Naive B cell (primary cell): Measurements from ENCODE around the gene FRMD3. TPM values are rescaled to one million over a fixed set of nuclear protein-coding genes. Genes with fewer than 3 reads are reported as not detected.

ENCODE experiments used
- ATAC-seq, 2 donors: fragments of 150-1000 bp; cut with Tn5 transposase; 2 replicates each; pipeline ENCODE4 v1.10.0; 2021; ENCODE audit warnings: low read depth in 2 of 2, mild to moderate bottlenecking in 2 of 2, moderate library complexity in 2 of 2
- DNase-seq: peaks from one replicate; pipeline ENCODE4 v3.0.0; 2022
- H3K27ac Mint-ChIP-seq, 6 donors: one replicate each; pipeline ENCODE4 v1.8.0; 2020 to 2022; ENCODE audit warnings: mild to moderate bottlenecking in 6 of 6, mixed read lengths in 6 of 6, moderate library complexity in 5 of 6, inconsistent platforms in 2 of 6
- H3K27me3 Mint-ChIP-seq, 3 donors: one replicate each; pipeline ENCODE4 v1.8.0; 2021 to 2022; ENCODE audit warnings: mixed read lengths in 3 of 3, mild to moderate bottlenecking in 1 of 3
- H3K36me3 Mint-ChIP-seq, 2 donors: one replicate each; pipeline ENCODE4 v1.8.0; 2020 to 2022; ENCODE audit warnings: mixed read lengths in 2 of 2, inconsistent platforms in 1 of 2, mild to moderate bottlenecking in 1 of 2
- H3K4me1 Mint-ChIP-seq, 3 donors: one replicate each; pipeline ENCODE4 v1.8.0; 2020 to 2022; ENCODE audit warnings: mixed read lengths in 3 of 3, inconsistent platforms in 1 of 3, mild to moderate bottlenecking in 1 of 3, moderate library complexity in 1 of 3
- H3K4me3 Mint-ChIP-seq, 8 donors: one replicate each; pipeline ENCODE4 v1.8.0; 2020 to 2022; ENCODE audit warnings: mild to moderate bottlenecking in 8 of 8, mixed read lengths in 8 of 8, moderate library complexity in 8 of 8, inconsistent platforms in 2 of 8
- H3K9me3 Mint-ChIP-seq, 7 donors: one replicate each; pipeline ENCODE4 v1.8.0; 2020 to 2022; ENCODE audit warnings: mixed read lengths in 7 of 7, mild to moderate bottlenecking in 5 of 7, inconsistent platforms in 2 of 7, moderate library complexity in 1 of 7
- polyA plus RNA-seq, 6 donors: library from polyadenylated mRNA; unstranded; fragments of 300-500 nt; fragmentation: Illumina TruSeq; gene quantifications; one replicate each; pipeline ENCODE4 v1.2.3, GENCODE V29; 2021; ENCODE audit warnings: low read depth in 6 of 6

FRMD3 gene
- polyA plus RNA-seq, 6 donors from 2014 or later = 0.36 to 3.0 (median 1.4) TPM; not detected in 1

DNA sequence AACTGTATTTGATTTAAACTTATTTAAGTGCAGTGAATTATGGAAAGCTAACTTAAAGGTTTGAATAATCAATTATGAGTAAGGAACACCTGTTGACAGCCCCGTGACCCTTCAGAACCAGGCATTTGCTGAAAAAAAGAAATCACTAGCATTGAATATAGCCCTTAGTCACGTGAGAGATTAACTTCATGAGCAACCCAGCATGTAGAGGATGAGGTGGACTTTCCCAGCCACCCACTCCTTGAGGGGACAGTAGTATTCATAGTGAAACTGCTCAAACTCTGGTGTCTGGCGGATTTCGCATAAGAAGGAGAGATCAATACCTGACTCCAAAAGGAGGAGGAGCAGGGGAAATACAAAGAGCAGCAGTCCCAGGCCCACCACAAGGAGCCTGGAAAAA lies 290.5 kb downstream of the FRMD3 start:
- H3K27ac Mint-ChIP-seq = no peak overlapping the region
- H3K36me3 Mint-ChIP-seq = peaks cover 18 to 28% of the 10 kb centered on the region in 2 donors
- H3K9me3 Mint-ChIP-seq = peaks cover 11 to 21% (median 14%) of the 10 kb centered on the region in 7 donors
- ATAC-seq (no peak), DNase-seq (no peak)
- H3K4me1 Mint-ChIP-seq = no peaks in the 10 kb centered on the region
- H3K4me3 Mint-ChIP-seq = no peak overlapping the region
- H3K27me3 Mint-ChIP-seq = peaks cover 0 to 6% (median 0%) of the 10 kb centered on the region in 3 donors

DNA sequence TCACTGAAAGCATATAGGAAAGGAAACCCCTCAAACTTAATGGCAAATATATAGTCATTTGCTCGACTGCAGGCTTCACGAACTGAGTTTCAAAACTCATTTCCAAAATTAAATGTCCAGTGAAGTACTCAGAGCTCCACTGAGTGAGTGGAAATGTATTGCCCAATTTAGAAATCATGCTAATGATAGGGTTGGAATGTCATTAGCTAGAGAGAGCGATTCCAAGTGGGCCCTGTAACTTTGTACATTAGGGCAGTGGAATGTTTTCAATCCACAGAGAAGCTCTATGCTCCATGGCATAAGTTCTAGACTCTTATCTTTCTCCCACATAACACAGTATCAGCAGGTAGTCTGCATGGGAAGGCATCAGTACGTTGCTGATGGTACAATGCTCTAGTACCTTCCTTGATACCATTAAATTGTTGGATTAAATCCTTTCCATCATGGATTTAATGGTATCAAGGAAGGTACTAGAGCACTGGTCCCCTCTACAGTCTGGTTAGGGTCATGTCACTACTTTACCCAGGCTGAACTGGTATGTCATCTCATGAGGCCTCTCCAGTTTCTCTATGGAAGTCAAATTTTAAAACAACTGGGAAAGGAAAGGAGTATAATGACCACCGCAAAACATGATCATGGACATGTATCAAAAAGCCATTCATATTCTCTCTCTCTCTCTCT lies 292.1 kb downstream of the FRMD3 start:
- no peaks in the 10 kb centered on the region for H3K27me3 Mint-ChIP-seq
- H3K4me3 Mint-ChIP-seq = no peak overlapping the region
- ATAC-seq (no peak), DNase-seq (no peak)
- peaks cover 4 to 19% of the 10 kb centered on the region in 2 donors for H3K36me3 Mint-ChIP-seq
- H3K27ac Mint-ChIP-seq = no peak overlapping the region
- H3K4me1 Mint-ChIP-seq = no peaks in the 10 kb centered on the region
- H3K9me3 Mint-ChIP-seq = peaks cover 0 to 5% (median 2%) of the 10 kb centered on the region in 7 donors

DNA sequence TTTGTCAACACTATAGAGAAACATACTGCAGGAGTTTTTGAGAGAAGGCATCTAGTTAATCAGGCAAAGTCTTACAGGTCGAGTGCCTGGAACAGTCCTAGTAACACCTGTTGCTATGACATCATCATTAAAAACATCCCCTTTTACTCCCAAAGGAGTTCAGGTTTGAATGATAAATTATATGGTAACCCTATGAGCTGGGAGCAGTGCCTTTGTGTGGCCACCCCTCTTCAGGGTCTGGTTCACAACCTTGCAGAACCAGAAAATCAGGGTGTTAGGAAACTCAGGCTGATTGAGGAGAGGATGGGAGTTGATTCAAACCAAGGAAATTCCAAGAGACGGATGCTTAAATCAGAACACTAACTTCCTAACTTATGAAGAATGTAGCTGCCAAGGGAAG lies 296.1 kb downstream of the FRMD3 start:
- Mint-ChIP-seq H3K27me3 (no peaks in the 10 kb centered on the region), H3K27ac (no peak overlapping the region), H3K9me3 (peaks cover 0 to 6% (median 0%) of the 10 kb centered on the region in 7 donors), H3K4me3 (no peak overlapping the region), H3K4me1 (no peaks in the 10 kb centered on the region), H3K36me3 (peaks cover 0 to 8% of the 10 kb centered on the region in 2 donors)
- no peak for ATAC-seq
- no peak for DNase-seq

DNA sequence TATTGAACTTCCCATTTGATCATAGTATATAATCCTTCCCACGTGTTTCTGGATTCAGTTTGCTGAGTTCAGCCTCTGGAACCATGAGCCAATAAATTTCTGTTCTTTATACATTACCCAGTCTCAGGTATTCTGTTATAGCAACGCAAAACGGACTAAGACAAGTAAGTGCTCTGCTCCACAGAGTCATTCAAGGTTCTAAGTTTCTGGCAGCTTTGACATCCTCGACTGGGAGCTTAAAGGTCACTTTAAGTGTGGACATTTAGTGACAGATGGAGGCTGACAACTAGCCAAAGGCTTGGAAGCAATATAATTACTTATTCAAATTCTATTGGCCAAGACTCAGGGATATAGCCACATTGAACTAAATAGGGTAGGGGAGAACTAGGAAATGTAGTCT lies 297.5 kb downstream of the FRMD3 start:
- H3K4me1 Mint-ChIP-seq = no peaks in the 10 kb centered on the region
- no peak for DNase-seq
- peaks cover 0 to 6% (median 0%) of the 10 kb centered on the region in 7 donors for H3K9me3 Mint-ChIP-seq
- peaks cover 0 to 8% of the 10 kb centered on the region in 2 donors for H3K36me3 Mint-ChIP-seq
- no peak overlapping the region for H3K4me3 Mint-ChIP-seq
- no peak overlapping the region for H3K27ac Mint-ChIP-seq
- no peaks in the 10 kb centered on the region for H3K27me3 Mint-ChIP-seq
- no peak for ATAC-seq

DNA sequence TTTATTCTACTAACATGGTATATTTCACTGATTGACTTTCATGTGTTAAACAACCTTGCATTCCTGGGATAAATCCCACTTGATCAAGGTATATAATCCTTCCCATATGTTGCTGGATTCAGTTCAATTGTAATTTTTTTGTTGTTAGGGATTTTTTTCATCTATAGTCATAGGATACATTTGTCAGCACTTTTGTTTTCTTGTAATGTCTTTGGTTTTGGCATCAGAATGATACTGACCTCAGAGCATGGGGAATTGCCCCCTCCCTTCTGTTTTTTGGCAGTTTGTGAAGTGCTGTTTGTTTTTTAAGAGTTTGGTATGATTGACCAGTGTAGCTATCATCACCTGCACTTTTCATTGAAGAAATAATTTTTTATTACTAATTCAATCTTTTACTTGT lies 298.5 kb downstream of the FRMD3 start:
- no peak for DNase-seq
- H3K4me3 Mint-ChIP-seq = no peak overlapping the region
- H3K9me3 Mint-ChIP-seq = peaks cover 0 to 6% (median 0%) of the 10 kb centered on the region in 7 donors

DNA sequence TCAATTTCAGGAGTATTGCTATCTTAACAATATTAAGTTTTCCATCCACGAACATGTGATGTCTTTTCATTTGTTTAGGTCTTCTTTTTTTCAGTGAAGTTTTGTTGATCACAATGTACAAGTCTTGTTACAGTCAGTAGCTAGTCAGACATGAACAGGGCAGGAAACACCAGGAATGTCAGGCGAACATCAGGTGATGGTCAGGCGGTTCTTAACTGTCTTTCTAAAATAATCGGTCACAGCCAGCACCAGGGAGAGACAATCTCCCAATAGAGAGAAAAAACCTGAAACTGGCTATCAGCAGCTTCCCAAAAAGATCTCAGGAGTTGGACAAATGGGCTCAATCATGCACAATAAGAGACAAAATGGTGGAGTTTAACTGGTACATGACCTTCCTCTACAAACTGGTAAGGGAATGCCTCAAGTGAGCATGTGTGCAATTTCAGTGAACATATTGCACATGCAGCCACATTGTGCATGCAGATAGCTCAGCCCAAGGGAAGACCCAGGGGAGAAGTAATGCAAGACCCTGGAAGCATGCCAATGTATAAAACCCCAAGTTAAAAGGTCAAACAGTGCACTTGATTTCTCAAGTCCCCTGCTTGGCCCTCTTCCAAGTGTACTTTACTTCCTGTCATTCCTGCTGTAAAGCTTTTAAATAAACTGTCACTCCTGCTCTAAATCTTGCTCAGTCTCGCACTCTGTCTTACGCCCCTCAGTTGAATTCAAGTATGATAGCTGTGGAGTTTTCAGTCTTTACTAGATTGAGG lies 299.1 kb downstream of the FRMD3 start:
- Mint-ChIP-seq H3K27me3 (no peaks in the 10 kb centered on the region), H3K27ac (peak overlapping the region in 1 of 6 donors; percentile 27), H3K9me3 (peaks cover 0 to 6% (median 0%) of the 10 kb centered on the region in 7 donors), H3K4me1 (no peaks in the 10 kb centered on the region), H3K36me3 (peaks cover 0 to 8% of the 10 kb centered on the region in 2 donors), H3K4me3 (no peak overlapping the region)
- DNase-seq = no peak
- ATAC-seq = no peak

More for the DNA sequence above, 298.5 kb downstream of the FRMD3 start:
- no peaks in the 10 kb centered on the region for H3K4me1 Mint-ChIP-seq
- no peak for ATAC-seq
- no peaks in the 10 kb centered on the region for H3K27me3 Mint-ChIP-seq
- peak overlapping the region in 1 of 6 donors; percentile 27 for H3K27ac Mint-ChIP-seq
- H3K36me3 Mint-ChIP-seq = peaks cover 0 to 8% of the 10 kb centered on the region in 2 donors

DNA sequence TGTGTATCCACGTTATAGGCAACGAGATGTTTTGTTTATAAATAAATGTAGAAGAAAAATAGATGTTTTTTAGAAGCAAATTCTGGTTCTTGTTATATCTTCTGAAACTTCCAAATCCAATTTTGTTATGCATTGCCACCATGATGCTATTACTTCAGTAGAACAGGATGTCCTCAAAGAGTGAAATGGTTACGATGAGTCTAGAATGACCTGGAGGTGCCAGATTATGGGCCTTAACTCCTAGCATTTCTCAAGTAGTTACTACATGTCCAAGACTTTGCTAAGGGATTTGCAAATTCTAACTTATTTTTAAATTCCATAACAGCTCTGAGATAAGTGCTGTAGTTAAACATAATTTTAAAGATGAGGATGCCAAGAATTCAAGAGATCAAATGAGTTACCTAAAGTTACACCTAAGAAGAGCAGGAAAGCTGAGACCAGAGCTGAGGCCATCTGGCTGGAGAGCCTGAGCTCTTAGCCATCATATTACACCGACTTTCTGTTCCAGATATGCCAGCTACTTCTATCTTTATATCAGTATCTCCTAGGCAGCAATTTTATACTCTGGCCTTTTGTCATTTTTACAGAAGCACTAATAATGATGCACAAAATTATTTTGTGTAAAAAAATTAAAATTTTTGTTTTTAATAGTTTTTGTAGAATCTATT lies 302.0 kb downstream of the FRMD3 start:
- peaks cover 0 to 5% (median 1%) of the 10 kb centered on the region in 7 donors for H3K9me3 Mint-ChIP-seq
- H3K27me3 Mint-ChIP-seq = peaks cover 0 to 4% (median 0%) of the 10 kb centered on the region in 3 donors
- DNase-seq = no peak
- H3K36me3 Mint-ChIP-seq = no peaks in the 10 kb centered on the region
- H3K4me3 Mint-ChIP-seq = no peak overlapping the region
- no peak for ATAC-seq
- H3K27ac Mint-ChIP-seq = no peak overlapping the region
- no peaks in the 10 kb centered on the region for H3K4me1 Mint-ChIP-seq

DNA sequence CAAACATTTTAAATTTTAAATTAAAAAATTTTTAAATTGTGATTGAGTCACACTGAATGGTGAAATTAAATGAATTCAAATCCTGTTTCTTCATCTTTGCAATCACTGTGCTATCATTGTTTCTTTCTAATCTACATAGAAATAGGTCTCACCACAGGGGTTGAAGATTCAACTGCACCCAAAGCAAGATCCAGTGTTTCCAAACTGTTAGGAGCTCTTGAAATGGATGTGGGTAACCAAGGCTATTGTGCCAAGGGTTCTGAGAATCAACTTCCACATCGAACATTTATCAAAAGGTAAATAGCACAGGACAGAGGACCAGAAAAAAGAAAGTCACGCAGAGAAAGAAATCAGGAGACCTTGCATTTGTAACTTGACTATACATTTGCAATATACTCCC lies 302.7 kb downstream of the FRMD3 start:
- Mint-ChIP-seq H3K27ac (no peak overlapping the region), H3K27me3 (peaks cover 0 to 4% (median 0%) of the 10 kb centered on the region in 3 donors), H3K36me3 (no peaks in the 10 kb centered on the region), H3K9me3 (peaks cover 0 to 1% (median 0%) of the 10 kb centered on the region in 7 donors), H3K4me1 (no peaks in the 10 kb centered on the region), H3K4me3 (no peak overlapping the region)
- no peak for DNase-seq
- ATAC-seq = no peak

DNA sequence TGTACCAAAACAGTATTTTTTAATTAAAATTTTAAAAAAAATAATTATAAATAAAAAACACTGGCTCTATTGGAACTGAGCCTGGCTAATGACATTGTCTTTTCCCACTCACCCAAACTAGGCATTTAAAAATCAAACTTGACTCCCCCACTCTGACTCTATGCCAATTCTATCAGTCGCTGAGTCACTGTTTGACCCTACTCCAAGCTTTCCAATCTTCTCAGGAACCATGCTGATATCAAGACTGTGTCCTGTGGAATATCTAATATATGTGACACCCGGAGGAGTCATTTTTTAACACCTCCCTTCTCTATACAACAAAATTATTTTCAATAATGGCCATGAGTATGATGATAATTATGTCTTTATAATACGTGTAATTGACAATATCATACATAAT lies 303.7 kb downstream of the FRMD3 start:
- Mint-ChIP-seq H3K9me3 (peaks cover 0 to 1% (median 0%) of the 10 kb centered on the region in 7 donors), H3K4me1 (no peaks in the 10 kb centered on the region), H3K36me3 (no peaks in the 10 kb centered on the region), H3K27ac (no peak overlapping the region), H3K4me3 (no peak overlapping the region), H3K27me3 (peaks cover 0 to 4% (median 0%) of the 10 kb centered on the region in 3 donors)
- ATAC-seq (no peak), DNase-seq (no peak)

DNA sequence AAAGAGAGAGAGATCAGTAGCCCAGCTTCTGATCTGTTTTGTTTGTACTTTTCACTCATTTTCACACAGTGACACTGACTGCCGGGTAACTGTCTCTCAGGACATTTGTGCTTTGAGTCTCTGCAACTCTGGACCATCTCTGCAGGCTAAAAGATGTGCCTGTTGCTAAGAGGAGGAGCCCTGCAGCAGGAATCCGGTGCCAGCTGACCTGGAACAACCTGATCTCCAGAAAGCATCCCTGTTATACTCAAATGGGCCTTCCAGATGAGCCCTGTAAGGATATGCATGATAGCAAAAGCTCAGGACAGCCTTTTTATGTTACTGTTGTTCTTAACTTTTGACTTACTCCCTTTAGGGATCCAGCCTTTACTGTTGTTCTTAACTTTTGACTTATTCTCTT lies 304.6 kb downstream of the FRMD3 start:
- no peak for DNase-seq
- peaks cover 0 to 8% (median 0%) of the 10 kb centered on the region in 3 donors for H3K27me3 Mint-ChIP-seq
- H3K4me3 Mint-ChIP-seq = no peak overlapping the region
- no peak for ATAC-seq
- H3K36me3 Mint-ChIP-seq = no peaks in the 10 kb centered on the region
- H3K9me3 Mint-ChIP-seq = peaks cover 0 to 1% (median 0%) of the 10 kb centered on the region in 7 donors
- H3K27ac Mint-ChIP-seq = no peak overlapping the region
- H3K4me1 Mint-ChIP-seq = no peaks in the 10 kb centered on the region

DNA sequence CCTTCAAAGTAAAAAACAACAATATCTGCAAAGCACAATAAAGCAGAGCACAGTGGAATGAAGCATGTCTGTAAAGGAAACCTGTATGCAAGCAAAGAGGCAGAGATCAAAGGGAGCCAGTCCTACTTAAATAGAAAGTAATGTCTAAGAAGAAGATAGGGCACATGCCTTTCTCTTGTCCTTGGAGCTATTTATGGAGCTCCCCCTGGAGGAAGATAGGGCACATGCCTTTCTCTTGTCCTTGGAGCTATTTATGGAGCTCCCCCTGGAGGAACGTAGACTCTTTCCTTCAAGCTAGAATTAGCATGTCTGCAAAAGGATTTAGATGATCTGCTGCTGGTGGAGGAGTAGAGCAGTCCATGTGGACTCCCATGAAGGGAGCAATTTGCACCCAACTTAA lies 307.2 kb downstream of the FRMD3 start:
- no peaks in the 10 kb centered on the region for H3K36me3 Mint-ChIP-seq
- ATAC-seq (no peak), DNase-seq (no peak)
- no peak overlapping the region for H3K4me3 Mint-ChIP-seq
- no peak overlapping the region for H3K27ac Mint-ChIP-seq
- peaks cover 0 to 8% (median 0%) of the 10 kb centered on the region in 3 donors for H3K27me3 Mint-ChIP-seq
- H3K4me1 Mint-ChIP-seq = no peaks in the 10 kb centered on the region
- peaks cover 0 to 1% (median 0%) of the 10 kb centered on the region in 7 donors for H3K9me3 Mint-ChIP-seq

DNA sequence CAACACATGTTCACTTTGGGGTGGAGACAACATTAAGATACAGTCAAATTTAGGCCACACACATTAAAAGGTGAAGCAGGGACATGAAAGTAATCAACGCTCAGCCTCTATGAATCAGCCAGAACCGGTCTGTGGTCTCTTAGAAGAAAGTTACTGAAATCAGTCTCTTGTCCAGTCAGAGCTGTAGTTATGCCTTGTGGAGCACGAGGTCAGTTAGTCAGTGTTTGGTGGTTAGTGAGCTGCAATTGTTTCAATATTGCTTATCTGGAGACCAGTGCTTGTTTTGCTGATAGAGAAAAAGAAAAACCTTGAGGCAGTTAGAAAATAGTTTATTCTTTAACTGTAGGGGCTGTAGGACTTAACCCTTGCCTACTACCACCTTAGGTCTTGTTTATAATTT lies 317.5 kb downstream of the FRMD3 start:
- Mint-ChIP-seq H3K27ac (no peak overlapping the region), H3K27me3 (peaks cover 32 to 42% (median 38%) of the 10 kb centered on the region in 3 donors), H3K36me3 (peaks cover 0 to 11% of the 10 kb centered on the region in 2 donors), H3K4me3 (no peak overlapping the region), H3K4me1 (peaks cover 5 to 14% (median 8%) of the 10 kb centered on the region in 3 donors), H3K9me3 (peaks cover 0 to 12% (median 8%) of the 10 kb centered on the region in 7 donors)
- DNase-seq (no peak), ATAC-seq (no peak)

DNA sequence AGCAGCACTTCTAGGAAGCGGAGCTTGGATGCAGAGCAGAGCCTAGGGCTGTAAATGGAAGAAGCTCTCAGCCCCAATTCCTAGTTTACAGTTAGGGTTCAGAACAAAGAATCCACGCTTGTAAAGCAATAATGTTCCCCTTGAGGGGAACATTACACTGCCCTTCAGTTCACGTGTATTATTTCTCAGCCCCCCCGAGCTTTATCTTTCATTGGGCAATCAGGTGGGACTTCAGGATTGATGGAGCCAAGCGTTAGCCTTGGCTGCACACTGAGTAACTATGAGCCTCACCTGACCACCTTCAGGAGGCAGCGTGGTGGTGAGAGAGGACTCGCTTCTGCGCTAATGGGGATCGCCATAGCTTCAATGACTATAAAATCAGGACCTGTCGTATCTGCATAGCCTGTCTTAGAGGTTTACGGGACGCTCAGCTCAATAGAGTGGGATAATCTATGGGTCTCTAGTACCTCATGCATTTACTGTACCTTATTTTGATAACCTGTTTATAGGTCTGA lies 318.2 kb downstream of the FRMD3 start:
- Mint-ChIP-seq H3K27ac (no peak overlapping the region), H3K4me1 (peaks cover 5 to 14% (median 8%) of the 10 kb centered on the region in 3 donors), H3K4me3 (peak overlapping the region in 7 of 8 donors; percentile 43 to 93 (median 77)), H3K36me3 (peaks cover 0 to 14% of the 10 kb centered on the region in 2 donors), H3K9me3 (peaks cover under 1 to 13% (median 8%) of the 10 kb centered on the region in 7 donors), H3K27me3 (peaks cover 36 to 44% (median 38%) of the 10 kb centered on the region in 3 donors)
- DNase-seq (no peak), ATAC-seq (no peak)
